Measurements from ENCODE around the gene P4HB.

GRCh38 chr17:81908793-81909192, 48.5 kb upstream of the P4HB start:
- no peak for TF ChIP-seq POLR2A (IDR thresholded peaks at IDR 0.05; ENCODE audit: low read length)
- no peak for TF ChIP-seq GATA1 (IDR thresholded peaks at IDR 0.05; ENCODE audit: low read depth, low read length)
